Spleen (tissue), 7 donors: ENCODE measurements around the gene TTLL9.

Experiments
- POLR2A ChIP-seq, 3 donors: fragments of 450-650 bp; IDR thresholded peaks; one replicate each; pipeline ENCODE4 v1.5.1; 2017; ENCODE audit warnings: antibody characterized with exemption in 3 of 3, mild to moderate bottlenecking in 1 of 3
- POLR2AphosphoS5 ChIP-seq, 3 donors: sonication (generic); formaldehyde crosslinking; IDR thresholded peaks; one replicate each; pipeline ENCODE4 v1.5.1; 2017; ENCODE audit warnings: antibody characterized with exemption in 3 of 3
- TF ChIP-seq, protein P1 (sequence below), 11 experiments: fragments of 200-600 bp in 7 of 11; fragments of 450-650 bp in 4 of 11; sonication (generic) in 4 of 11; IDR thresholded peaks in 8 of 11; conservative IDR thresholded peaks in 3 of 11; 1 replicate in 7 of 11; 2 replicates in 4 of 11; pipeline versions ENCODE4 v1.4.0 to v1.8.0; 2016 to 2021; ENCODE audit warnings: antibody characterized with exemption in 11 of 11, inconsistent platforms in 4 of 11, mild to moderate bottlenecking in 1 of 11
- donor health status: DM: no; HTN: no; CAD: no; lungs with moderate emphysema.
- donor health status: DM: no; HTN: no; CAD: no.
- donor health status: DM: no; HTN: no; CAD: no.

DNA sequence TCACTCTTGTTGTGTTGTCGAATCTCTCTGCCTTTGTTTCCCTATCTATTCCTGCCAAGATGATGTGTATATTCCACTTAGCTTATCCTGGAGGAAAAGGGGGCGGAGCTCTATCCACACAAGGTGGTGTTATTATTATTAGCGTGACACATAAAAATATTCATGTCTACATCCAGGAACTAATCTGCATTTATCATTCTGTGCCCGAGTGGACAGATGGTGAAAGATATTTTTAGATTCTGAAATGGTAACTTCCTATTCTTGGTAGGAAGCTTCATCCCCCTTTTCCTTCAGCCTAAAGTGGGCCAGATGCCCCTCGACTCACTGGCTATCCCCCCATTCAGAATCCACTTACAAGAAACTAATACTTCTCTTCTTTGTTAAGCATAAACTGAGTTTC, 99.6 kb downstream of the TTLL9 start:
- TF ChIP-seq POLR2AphosphoS5 (IDR thresholded peaks at IDR 0.05), result no peak
- TF ChIP-seq, protein P1, sequence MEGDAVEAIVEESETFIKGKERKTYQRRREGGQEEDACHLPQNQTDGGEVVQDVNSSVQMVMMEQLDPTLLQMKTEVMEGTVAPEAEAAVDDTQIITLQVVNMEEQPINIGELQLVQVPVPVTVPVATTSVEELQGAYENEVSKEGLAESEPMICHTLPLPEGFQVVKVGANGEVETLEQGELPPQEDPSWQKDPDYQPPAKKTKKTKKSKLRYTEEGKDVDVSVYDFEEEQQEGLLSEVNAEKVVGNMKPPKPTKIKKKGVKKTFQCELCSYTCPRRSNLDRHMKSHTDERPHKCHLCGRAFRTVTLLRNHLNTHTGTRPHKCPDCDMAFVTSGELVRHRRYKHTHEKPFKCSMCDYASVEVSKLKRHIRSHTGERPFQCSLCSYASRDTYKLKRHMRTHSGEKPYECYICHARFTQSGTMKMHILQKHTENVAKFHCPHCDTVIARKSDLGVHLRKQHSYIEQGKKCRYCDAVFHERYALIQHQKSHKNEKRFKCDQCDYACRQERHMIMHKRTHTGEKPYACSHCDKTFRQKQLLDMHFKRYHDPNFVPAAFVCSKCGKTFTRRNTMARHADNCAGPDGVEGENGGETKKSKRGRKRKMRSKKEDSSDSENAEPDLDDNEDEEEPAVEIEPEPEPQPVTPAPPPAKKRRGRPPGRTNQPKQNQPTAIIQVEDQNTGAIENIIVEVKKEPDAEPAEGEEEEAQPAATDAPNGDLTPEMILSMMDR (IDR thresholded peaks at IDR 0.05 in 8 of 11, conservative IDR thresholded peaks at IDR 0.05 in 3 of 11), result no peak
- no peak for TF ChIP-seq POLR2A (IDR thresholded peaks at IDR 0.05)
